GM12892 (cell line): Measurements from ENCODE around the gene CACHD1.

ENCODE experiments used
- POLR2A ChIP-seq: IDR thresholded peaks from 2 replicates; pipeline ENCODE4 v1.6.1; 2011; ENCODE audit warnings: low read depth, low read length, control low read depth
- POLR2AphosphoS5 ChIP-seq: IDR thresholded peaks from 2 replicates; pipeline ENCODE4 v1.6.1; 2011; ENCODE audit warnings: low read depth, low read length, control low read depth
- TAF1 ChIP-seq: IDR thresholded peaks from 2 replicates; pipeline ENCODE4 v1.6.1; 2011; ENCODE audit warnings: low read depth, mild to moderate bottlenecking, control low read depth, low read length, borderline replicate concordance

DNA sequence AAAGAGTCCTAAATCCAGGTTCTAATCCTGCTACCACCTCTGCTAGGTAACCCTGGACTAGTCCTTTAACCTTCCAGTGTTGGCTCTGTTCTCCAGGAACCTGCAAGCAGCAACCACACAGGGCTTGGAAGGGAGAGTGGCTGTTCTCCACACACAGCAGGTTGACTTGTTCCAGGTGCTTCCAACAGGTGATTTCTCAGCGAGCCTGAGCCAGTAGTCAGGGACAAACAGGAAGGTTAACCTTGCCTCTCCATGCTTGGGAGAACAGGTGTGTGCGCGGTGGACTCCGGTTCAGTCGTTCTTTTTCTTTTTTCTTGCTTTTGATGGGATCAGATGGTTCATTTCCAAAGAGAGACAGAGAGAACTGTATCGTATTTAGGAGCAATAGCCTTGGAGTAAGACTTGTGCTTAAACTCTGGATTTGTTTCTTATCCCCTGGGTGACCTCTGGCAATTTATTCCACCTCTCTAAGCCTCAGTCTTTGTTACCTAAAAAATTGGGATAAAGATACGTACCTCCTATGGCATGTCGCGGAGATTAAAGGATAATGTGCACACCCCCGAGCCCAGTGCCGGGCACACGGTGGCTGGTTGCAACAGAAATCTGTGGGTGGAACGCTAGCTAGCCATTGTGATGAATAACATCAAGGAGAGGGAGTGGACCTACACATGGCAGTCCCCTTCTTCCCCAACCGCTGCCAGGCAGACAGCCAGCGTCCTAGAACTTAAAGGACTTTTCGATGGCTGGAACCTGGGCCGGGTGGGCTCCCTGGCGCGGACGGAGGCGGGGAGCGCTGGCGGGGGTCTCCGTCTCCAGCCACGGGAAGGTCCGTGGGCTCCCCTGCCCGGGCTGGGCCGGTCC is 583 bp upstream of the CACHD1 start:
- TF ChIP-seq POLR2AphosphoS5 (no peak), POLR2A (no peak), TAF1 (no peak)
